HG03175 (cell line): ENCODE results near the gene TMBIM1.

Experiments used
- ATAC-seq: cut with Tn5 transposase; IDR thresholded peaks from one replicate; pipeline ENCODE4 v1.9.1; 2021; ENCODE audit warnings: mild to moderate bottlenecking, moderate library complexity; ENCODE audit not compliant: unreplicated experiment

Gene TMBIM1

GRCh38 chr2:218293715-218294429, 1.6 kb upstream of the TMBIM1 start:
- no peak for ATAC-seq

DNA sequence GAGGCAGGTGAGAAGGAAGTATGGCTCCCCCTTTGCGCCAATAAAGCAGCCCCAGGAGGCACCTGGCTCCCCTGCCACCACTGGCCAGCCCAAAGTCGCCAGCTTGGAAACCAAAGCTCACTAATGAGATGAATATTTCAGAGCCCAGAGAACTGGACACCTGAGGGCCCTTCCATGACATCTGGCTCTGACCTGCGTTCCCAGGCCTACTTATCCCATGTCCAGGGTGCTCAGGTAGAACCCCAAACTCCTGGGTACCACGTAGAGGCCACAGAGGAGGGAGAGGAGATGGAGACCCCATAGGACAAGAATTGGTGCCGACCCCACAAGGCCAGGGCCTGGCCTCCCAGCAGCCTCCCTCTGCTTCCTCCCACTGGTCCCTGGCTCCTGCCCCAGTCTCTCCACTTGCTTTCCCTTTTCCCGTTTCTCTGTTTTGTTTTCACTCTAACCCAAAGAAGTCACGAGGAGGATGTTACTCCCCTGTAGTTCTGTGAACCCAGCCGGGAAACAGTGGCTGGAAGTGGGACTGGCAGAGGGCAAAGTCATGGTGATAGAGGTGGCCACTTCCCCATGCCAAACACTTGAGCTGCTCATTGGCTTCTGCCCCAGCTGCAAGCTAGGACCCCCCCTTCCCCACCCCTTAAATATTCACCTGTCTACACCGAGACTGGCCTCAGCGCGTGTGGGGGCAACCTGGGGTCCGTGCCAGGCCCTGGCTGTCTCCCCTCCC, 820 bp downstream of the TMBIM1 start:
- no peak for ATAC-seq

DNA sequence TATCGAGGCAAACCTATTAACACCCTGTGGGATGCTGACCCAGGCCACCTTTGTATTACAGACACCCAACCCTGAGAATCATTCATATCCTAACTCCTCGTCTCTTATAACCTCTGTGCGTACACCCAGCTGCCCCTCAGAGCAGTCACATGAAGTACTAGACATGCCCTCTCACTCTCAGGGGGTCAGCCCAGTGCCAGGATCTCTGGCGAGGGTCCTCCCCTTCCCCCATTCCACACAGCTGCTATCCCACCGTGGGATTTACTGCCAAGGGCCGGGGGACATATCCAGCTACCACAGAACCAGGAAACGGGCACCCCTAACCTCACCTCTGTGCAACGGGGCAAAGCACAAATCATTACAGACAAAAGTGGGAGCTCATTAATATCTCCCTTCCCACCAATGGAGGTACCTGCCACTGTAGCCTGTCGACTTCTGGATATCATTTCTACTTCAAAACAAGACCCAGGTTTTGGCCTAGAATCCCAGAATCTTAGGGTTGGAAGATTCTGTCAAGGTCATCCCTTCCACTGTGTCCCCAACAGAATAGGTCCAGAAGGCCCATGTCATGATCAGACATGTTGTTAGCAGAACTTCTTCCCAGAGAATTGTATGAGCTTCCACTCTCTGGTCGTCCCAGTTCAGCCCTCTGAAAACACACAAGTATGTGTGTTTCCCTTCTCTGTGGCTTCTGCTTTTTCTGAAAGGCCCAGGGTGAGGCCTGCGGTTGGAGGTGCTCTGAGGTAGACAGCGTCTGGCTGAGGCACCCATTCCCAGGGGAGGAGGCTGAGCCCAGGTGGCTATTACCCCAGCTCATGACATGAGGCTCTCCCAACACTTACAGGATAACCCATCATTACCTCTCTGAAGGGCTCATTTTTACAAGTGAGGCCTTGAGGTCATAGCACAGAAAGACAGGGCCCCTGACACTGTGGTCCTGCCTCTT, 1.7 kb downstream of the TMBIM1 start:
- peak; percentile 55 for ATAC-seq

DNA sequence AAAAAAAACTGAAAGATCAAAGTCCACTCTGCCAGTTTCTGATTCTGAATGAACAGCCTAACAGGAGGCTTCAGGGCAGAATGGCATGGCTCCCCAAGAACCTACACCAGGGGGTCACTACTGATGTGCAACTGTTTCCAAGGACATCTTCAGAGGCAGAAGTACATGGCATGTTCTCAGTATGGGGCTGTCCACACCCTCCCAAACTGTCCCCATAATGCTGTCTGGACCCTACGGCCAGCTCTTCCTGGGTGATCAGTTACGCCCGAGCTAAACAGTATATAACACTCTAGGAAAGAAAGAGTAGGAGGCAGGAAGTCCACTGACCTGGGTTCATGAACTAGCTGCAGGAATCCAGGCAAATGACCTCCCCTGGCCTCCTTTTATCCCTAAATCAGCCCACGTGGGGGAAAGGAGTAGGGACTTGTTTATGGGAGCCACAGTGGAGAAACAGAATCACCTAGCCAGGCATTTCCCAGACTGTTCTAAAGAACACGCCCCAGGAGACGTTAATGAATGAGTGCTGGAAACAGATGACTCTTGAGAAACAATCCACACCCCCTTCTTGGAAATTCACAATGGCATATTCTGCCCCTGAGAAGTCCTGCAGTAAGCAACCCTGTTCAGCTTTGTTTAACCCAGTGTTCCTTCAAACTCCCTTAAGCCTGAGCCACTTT, 2.5 kb downstream of the TMBIM1 start:
- ATAC-seq, result no peak

- peak; percentile 64 for ATAC-seq
Observed at GRCh38 chr2:218286570-218287459, 5.5 kb downstream of the TMBIM1 start.

DNA sequence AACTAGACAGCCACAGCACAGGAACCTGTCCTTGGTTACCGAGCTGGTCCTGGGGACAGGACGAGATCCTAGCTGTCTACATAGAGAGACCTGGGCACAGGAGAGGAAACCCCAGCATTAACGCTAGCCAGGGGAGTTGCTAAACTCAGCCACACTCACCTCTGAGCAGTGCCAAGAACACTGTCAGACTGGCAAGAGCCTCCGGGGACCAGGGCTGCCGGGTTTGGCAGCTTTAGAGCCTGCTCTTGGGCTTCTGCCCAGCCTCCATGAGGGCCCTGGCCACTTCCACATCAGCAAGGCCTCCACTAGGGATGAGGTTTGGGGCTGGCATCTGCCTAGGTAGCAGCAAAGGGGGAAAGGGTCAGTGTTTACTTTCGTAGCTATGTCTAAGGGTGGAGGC, 6.7 kb downstream of the TMBIM1 start:
- ATAC-seq, result no peak

- ATAC-seq, result peak; percentile 58
Observed at GRCh38 chr2:218284106-218284811, 8.0 kb downstream of the TMBIM1 start.

DNA sequence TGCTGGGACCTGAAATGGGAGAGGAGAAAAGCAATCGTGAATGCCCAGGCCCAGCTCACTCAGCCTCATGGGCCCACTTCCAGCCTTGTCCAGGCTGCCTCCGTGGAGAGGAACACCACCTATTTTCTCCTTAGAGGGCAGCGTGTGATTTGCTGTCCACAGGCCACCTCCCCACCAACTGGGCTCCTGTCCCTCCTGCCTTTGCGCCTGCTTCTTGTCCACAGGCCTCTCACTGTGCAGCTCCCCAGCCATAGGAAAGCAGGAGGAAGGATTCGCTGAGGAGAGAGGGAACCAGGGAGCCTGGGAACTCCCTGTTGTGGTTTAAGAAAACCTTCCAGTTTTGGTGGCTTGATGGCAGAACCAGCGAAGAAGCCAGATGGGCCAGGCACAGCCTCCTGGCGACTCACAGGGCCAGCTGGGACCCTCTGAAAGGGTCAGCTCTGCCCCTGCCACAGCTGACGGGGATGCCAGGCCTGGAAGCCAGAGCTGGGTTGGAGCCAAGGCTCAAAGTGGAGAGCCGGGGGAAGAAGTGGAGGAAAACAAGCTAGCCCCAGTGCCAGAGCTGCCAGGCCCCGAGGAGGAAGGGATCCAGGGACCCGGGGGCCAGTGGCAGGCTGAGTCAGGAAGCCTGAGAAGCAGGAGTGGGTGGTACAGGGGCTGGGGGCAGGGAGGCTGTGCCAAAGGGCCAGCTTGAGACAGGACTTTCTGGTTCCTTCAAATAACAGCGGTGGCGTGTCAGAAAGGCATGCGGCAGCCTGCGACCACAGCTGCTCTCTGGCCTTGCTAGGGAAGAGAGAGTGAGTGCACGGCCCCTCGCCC, 9.9 kb downstream of the TMBIM1 start:
- no peak for ATAC-seq

DNA sequence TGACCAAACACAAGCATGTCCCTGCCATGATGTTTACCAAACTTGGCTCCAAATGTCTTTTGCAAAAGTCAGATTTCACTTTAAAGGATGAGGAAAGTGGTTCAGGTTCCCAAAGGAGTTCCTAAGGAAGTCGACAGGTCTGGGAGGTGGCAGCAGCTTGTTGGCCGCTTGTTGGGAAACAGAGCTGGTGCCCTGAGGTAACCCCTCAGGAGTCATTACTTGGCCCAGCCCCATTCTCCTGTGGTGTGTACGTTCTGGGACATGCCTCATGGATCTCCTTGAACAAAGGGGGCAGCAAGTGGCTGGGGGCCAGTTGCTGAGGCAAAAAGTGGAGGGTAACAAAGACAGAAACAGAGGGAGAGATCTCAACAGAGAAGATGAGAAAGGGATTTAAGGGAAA, 10.9 kb downstream of the TMBIM1 start:
- ATAC-seq, result no peak

DNA sequence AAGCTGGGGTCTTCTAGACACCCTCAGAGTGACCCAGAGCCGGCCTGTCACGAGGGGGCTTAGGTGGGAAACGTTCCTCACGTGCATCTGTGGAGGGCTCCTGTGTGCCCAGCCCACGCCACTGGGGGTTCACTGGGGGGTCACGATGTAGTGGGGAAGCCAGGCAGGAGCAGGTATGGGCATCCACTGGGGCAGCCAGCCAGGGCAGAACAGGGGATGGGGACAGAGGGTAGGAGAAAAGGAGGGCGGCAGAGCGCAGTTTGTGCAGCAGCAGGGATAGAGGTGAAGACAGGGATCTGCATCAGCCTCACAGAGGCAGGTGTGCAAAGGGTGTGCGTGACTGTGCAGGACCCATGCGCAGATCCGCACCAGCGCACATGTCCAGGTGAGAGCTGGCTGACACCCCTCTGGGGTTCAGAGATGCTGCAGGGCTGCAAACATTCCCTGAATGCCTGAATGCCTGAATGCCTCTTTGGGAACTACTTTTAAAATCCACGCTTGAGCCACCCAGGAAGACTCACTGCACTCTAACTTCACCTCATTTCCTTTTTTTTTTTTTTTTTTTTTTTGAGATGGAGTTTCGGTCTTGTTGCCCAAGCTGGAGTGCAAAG, 11.9 kb downstream of the TMBIM1 start:
- ATAC-seq, result no peak

- ATAC-seq, result no peak
Observed at GRCh38 chr2:218278531-218279360, 13.6 kb downstream of the TMBIM1 start.

- no peak for ATAC-seq
Observed at GRCh38 chr2:218277921-218278320, 14.4 kb downstream of the TMBIM1 start.

DNA sequence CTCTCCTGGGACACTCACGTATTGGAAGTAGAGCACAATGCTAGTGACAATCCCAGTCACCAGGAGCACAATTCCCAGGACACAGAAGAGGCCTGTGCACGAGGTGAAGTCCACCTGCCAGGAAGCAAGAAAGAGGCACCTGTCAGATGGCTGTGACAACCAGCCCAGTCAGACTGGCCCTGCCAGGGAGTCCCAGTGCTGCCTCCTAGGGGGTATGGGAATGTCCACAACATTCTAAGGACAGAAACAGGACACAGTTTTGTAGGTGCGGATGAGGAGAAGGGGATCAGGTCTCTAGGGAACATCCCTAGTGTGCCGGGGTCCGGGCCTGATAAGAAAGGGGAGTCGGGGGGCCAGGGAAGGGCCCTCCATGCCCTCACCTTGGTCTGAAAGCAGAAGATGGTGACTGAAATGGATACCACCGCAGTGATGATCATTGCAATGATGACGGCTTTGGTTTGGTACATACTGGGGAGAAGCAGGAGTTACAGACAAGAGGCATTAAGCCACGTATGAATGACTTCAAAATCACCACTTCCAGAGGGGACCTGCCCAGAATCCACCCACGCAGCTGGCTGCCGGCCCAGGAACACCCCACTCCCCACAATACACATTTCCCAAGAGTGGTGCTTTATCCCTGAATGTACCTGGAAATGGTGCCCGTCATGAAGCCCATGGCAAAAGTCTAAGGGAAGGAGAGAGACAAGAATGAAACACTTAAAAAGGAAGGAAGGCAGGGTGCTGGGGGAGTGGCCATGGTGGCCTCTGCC, 15.1 kb downstream of the TMBIM1 start:
- no peak for ATAC-seq

DNA sequence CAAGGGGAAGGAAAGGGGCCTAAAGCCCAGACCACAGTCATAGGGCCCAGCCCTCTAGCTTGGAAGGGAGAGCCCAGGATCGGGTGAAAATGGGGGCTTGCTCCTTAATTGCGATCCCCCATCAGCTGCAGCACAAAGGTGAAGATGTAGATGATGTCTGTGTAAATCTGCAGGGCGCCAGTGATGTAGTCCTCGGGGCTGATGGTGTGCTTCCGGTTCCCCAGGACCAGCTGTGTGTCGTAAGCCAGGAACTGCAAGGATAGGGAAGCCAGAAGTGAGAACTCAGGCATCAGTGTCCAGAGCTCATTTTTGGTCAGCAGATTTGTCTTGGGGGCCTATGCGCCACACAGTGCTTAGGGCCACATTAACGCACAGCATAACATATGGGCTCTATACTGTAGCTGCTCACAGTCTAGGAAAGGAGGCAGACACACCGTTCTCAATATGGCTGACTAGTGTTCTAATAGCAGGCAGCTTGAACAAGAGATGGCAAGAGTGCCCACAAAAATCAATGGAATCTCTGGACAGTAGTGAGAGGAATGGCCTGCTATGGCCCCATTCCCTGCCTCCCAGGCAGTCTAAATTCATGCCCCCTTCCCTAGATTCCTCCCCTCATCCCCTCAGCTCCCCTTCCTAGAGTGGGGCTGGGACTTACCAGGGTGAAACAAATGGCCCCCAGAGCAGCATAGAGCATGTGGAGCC, 16.8 kb downstream of the TMBIM1 start:
- ATAC-seq, result no peak

- no peak for ATAC-seq
Observed at GRCh38 chr2:218274586-218274985, 17.7 kb downstream of the TMBIM1 start.

DNA sequence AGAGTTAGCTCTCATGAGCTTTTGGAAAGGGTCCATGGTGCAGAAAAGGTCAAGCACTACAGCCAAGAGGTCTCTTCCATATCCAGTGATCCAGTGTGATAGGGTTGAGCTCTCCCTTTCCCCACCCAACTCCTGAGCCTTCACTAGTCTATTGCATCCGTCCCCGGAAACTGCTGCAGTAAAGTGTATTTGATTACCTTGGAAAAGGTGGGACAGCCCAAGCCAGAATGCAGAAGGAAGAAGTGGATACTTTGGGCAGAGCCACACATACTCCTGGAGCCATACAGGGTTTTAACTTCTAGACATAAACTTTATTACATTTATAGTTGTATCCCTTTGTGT, 18.4 kb downstream of the TMBIM1 start:
- no peak for ATAC-seq
